GM21390 (cell line): Measurements from ENCODE around the gene SRPK1.
"Not testable (repeated sequence)": the region's sequence is repeated elsewhere in the genome, so short reads cannot be mapped to it uniquely, and the experiment has no call there.

ENCODE experiments used
- ATAC-seq: cut with Tn5 transposase; IDR thresholded peaks from one replicate; pipeline ENCODE4 v1.9.1; 2021; ENCODE audit not compliant: unreplicated experiment

SRPK1 gene

GRCh38 chr6:35931873-35932272 is 11.0 kb upstream of the SRPK1 start:
- ATAC-seq, result not testable (repeated sequence)

- ATAC-seq, result no peak
These were observed 10.2 kb upstream of the SRPK1 start for GRCh38 chr6:35931120-35931561.

- ATAC-seq, result no peak
These were observed 8.7 kb upstream of the SRPK1 start for GRCh38 chr6:35929601-35930000.

GRCh38 chr6:35926509-35927215 is 5.8 kb upstream of the SRPK1 start:
- ATAC-seq, result no peak

- no peak for ATAC-seq
These were observed 5.1 kb upstream of the SRPK1 start for GRCh38 chr6:35925961-35926360.

- ATAC-seq, result no peak
These were observed 3.2 kb upstream of the SRPK1 start for GRCh38 chr6:35924146-35924545.

GRCh38 chr6:35922139-35922554 is 1.2 kb upstream of the SRPK1 start:
- no peak for ATAC-seq

GRCh38 chr6:35919827-35920751 is 809 bp downstream of the SRPK1 start:
- ATAC-seq, result peak; percentile 32

- ATAC-seq, result peak; percentile 15
These were observed 1.6 kb downstream of the SRPK1 start for GRCh38 chr6:35919085-35919826.

GRCh38 chr6:35916893-35917292 is 4.0 kb downstream of the SRPK1 start:
- not testable (repeated sequence) for ATAC-seq

GRCh38 chr6:35916056-35916455 is 4.8 kb downstream of the SRPK1 start:
- ATAC-seq, result no peak

- ATAC-seq, result no peak
These were observed 6.4 kb downstream of the SRPK1 start for GRCh38 chr6:35914536-35914935.

- no peak for ATAC-seq
These were observed 8.8 kb downstream of the SRPK1 start for GRCh38 chr6:35911871-35912653.

GRCh38 chr6:35909571-35909970 is 11.3 kb downstream of the SRPK1 start:
- not testable (repeated sequence) for ATAC-seq

- ATAC-seq, result not testable (repeated sequence)
These were observed 12.0 kb downstream of the SRPK1 start for GRCh38 chr6:35908753-35909401.

- no peak for ATAC-seq
These were observed 13.1 kb downstream of the SRPK1 start for GRCh38 chr6:35907750-35908149.

GRCh38 chr6:35906499-35906846 is 14.4 kb downstream of the SRPK1 start:
- ATAC-seq, result no peak

GRCh38 chr6:35905841-35906498 is 14.9 kb downstream of the SRPK1 start:
- no peak for ATAC-seq

- no peak for ATAC-seq
These were observed 15.6 kb downstream of the SRPK1 start for GRCh38 chr6:35905141-35905785.
